Measurements from ENCODE around the gene PEA15.

DNA sequence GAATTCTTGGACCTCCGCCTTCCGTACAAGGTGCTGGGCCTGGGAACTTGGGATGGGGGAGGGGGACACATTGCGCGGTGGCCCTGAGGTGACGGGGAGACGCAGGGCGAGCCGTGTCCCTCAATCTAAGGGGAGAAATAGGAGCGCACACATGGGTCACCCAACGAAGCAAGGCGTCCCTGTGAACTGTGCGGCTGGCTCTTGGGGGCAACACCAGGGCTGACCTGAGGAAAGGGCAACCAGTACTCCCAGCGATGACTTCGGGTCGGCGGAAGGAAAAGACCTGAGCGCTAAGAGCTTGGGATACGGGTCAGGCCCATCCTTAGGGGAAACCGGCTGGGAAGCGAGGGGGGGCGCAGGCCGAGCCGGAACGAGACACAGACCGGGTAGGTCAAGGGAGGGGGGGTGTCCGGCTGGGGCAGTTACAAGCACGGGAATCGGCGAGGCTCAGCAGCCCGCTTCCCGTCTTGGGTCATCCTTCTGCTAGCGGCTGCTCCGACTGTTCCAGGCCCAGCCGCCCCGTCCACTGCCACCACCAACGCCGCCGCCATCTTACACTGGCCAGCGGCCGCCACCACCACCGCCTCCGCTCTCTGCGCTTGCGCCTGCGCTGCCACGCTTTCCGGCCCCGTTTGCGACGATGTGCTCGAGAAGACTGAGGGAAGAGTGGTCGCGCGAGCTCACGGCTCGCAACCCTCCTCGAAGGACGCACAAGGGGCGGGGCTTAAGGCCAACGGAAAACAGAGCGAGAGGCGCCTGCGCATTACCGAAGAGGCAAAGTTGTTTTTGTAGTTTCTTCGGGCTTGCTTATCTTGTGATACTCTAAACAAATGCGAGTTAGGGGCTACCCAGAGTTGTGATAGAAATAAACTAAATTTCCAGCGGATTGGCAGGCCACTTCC lies 57.0 kb downstream of the PEA15 start, which contains the start of gene DCAF8:
- TF ChIP-seq, protein P1, sequence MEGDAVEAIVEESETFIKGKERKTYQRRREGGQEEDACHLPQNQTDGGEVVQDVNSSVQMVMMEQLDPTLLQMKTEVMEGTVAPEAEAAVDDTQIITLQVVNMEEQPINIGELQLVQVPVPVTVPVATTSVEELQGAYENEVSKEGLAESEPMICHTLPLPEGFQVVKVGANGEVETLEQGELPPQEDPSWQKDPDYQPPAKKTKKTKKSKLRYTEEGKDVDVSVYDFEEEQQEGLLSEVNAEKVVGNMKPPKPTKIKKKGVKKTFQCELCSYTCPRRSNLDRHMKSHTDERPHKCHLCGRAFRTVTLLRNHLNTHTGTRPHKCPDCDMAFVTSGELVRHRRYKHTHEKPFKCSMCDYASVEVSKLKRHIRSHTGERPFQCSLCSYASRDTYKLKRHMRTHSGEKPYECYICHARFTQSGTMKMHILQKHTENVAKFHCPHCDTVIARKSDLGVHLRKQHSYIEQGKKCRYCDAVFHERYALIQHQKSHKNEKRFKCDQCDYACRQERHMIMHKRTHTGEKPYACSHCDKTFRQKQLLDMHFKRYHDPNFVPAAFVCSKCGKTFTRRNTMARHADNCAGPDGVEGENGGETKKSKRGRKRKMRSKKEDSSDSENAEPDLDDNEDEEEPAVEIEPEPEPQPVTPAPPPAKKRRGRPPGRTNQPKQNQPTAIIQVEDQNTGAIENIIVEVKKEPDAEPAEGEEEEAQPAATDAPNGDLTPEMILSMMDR (IDR thresholded peaks at IDR 0.05; ENCODE audit: low read depth, low read length) = no peak
- TF ChIP-seq POLR2A (IDR thresholded peaks at IDR 0.05; ENCODE audit: extremely low read depth, insufficient read length) = peak; percentile 82
- TF ChIP-seq, protein P2, sequence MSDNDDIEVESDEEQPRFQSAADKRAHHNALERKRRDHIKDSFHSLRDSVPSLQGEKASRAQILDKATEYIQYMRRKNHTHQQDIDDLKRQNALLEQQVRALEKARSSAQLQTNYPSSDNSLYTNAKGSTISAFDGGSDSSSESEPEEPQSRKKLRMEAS (IDR thresholded peaks at IDR 0.05; ENCODE audit: low read depth, low read length) = peak; percentile 62
